GM12878 (cell line): ENCODE results near the gene CANX. TPM values are rescaled to one million over a fixed set of nuclear protein-coding genes. Genes with fewer than 3 reads are reported as not detected.

ENCODE experiments used
- ATAC-seq: fragments of 200-7000 bp; cut with Tn5 transposase; 3 replicates; pipeline ENCODE4 v1.9.1; 2020; ENCODE audit warnings: mild to moderate bottlenecking, moderate library complexity
- BruUV-seq: library from RNA; stranded (reverse); fragments of 400-500 nt; replicated peaks from 2 replicates; lab custom pipeline; 2021; lab: Mats Ljungman, UMichigan
- CTCF ChIA-PET: fragments of 300-600 bp; sonication (Branson Sonifier 250); formaldehyde crosslinking; extraction: SDS; loops from one replicate; lab custom pipeline; 2021; ENCODE audit warnings: inconsistent platforms; lab: Yijun Ruan, JAX
- POLR2A ChIA-PET: fragments of 350-600 bp; formaldehyde crosslinking; extraction: SDS; loops from one replicate; lab custom pipeline; 2021; ENCODE audit warnings: inconsistent platforms; lab: Charles Lee
- RAD21 ChIA-PET: fragments of 300-600 bp; sonication (Branson Sonifier 250); formaldehyde crosslinking; loops from one replicate; lab custom pipeline; 2023; ENCODE audit warnings: antibody characterized with exemption; ENCODE audit not compliant: unreplicated experiment; lab: Charles Lee
- SMC1A ChIA-PET: fragments of 300-600 bp; sonication (Branson Sonifier 250); formaldehyde crosslinking; loops from one replicate; lab custom pipeline; 2023; ENCODE audit not compliant: unreplicated experiment, uncharacterized antibody; lab: Charles Lee
- DNase-seq: peaks from one replicate; pipeline ENCODE4 v3.0.0-alpha.2; 2011; ENCODE audit warnings: low read depth, low spot score
- FAIRE-seq: peaks from 3 replicates; lab custom pipeline; 2011; peaks lifted over from hg19 to GRCh38; lab: Jason Lieb, UNC
- H2AFZ ChIP-seq: 2 replicates; pipeline ENCODE4 v1.6.0; 2011; ENCODE audit warnings: low read depth, low read length, control low read depth; ENCODE audit not compliant: control insufficient read depth
- H3K27ac ChIP-seq: 2 replicates; pipeline ENCODE4 v1.5.1; 2011; ENCODE audit warnings: control low read depth; ENCODE audit not compliant: control insufficient read depth, insufficient read depth
- H3K27me3 ChIP-seq, 2 experiments: replicated peaks in 1 of 2; 2 replicates each; pipeline versions ENCODE4 v1.6.0 to v1.6.1; 2011; ENCODE audit warnings: low read length in 1 of 2; ENCODE audit not compliant: control insufficient read depth in 2 of 2, insufficient read depth in 2 of 2
- H3K36me3 ChIP-seq, 2 experiments: 2 replicates each; pipeline ENCODE4 v1.5.1; 2011; ENCODE audit warnings: low read length in 1 of 2; ENCODE audit not compliant: control insufficient read depth in 2 of 2, insufficient read depth in 2 of 2
- H3K4me1 ChIP-seq: 2 replicates; pipeline ENCODE4 v1.6.1; 2011; ENCODE audit warnings: mild to moderate bottlenecking, low read length, moderate library complexity, mixed read lengths; ENCODE audit not compliant: control insufficient read depth, insufficient read depth
- H3K4me2 ChIP-seq: 2 replicates; pipeline ENCODE4 v1.6.0; 2011; ENCODE audit warnings: control low read depth; ENCODE audit not compliant: control insufficient read depth, insufficient read depth
- H3K4me3 ChIP-seq: fragments of 200-600 bp; sonication (generic); 2 replicates; pipeline ENCODE4 v1.5.1; 2016
- H3K79me2 ChIP-seq: 2 replicates; pipeline ENCODE4 v1.6.0; 2011; ENCODE audit warnings: low read length; ENCODE audit not compliant: control insufficient read depth, insufficient read depth
- H3K9ac ChIP-seq: 2 replicates; pipeline ENCODE4 v1.8.0; 2011; ENCODE audit warnings: low read length, control low read depth, mixed read lengths; ENCODE audit not compliant: control insufficient read depth, insufficient read depth
- H3K9me3 ChIP-seq: replicated peaks from 3 replicates; pipeline ENCODE4 v1.5.1; 2011; ENCODE audit warnings: mild to moderate bottlenecking, low read length; ENCODE audit not compliant: control insufficient read depth, insufficient read depth
- H4K20me1 ChIP-seq: 2 replicates; pipeline ENCODE4 v1.6.0; 2011; ENCODE audit not compliant: control insufficient read depth, insufficient read depth
- BHLHE40 ChIP-seq, 2 experiments: fragments of 450-650 bp in 1 of 2; IDR thresholded peaks; 2 replicates each; pipeline ENCODE4 v1.6.1; 2011 to 2017; ENCODE audit warnings: low read depth in 2 of 2, borderline replicate concordance in 1 of 2, improper control_type of control experiment in 1 of 2, low read length in 1 of 2, mild to moderate bottlenecking in 1 of 2
- CBFB ChIP-seq: IDR thresholded peaks from 2 replicates; pipeline ENCODE4 v1.6.1; 2016; ENCODE audit warnings: antibody characterized with exemption, low read depth
- CBX3 ChIP-seq: fragments of 200-600 bp; sonication (generic); IDR thresholded peaks from 2 replicates; pipeline ENCODE4 v1.6.1; 2016; ENCODE audit warnings: low read depth, borderline replicate concordance
- HCFC1 ChIP-seq: fragments of 150-350 bp; IDR thresholded peaks from 2 replicates; pipeline ENCODE4 v1.6.1; 2014; ENCODE audit warnings: low read length
- HDAC2 ChIP-seq: fragments of 200-600 bp; sonication (generic); IDR thresholded peaks from 2 replicates; pipeline ENCODE4 v1.6.1; 2017
- KDM1A ChIP-seq: fragments of 200-600 bp; sonication (generic); IDR thresholded peaks from 2 replicates; pipeline ENCODE4 v1.6.1; 2016; ENCODE audit warnings: borderline replicate concordance
- LARP7 ChIP-seq: fragments of 450-650 bp; IDR thresholded peaks from 2 replicates; pipeline ENCODE4 v1.6.1; 2017; ENCODE audit warnings: mild to moderate bottlenecking
- NFYB ChIP-seq: IDR thresholded peaks from 2 replicates; pipeline ENCODE4 v1.6.1; 2011; ENCODE audit warnings: low read depth, mild to moderate bottlenecking, low read length, improper control_type of control experiment, moderate library complexity; ENCODE audit not compliant: insufficient read depth
- NR2F1 ChIP-seq: fragments of 450-650 bp; conservative IDR thresholded peaks from 2 replicates; pipeline ENCODE4 v1.6.1; 2017; ENCODE audit warnings: mild to moderate bottlenecking
- NRF1 ChIP-seq: conservative IDR thresholded peaks from 2 replicates; pipeline ENCODE4 v1.6.1; 2011; ENCODE audit warnings: mild to moderate bottlenecking, low read depth, low read length, improper control_type of control experiment
- SMC3 ChIP-seq: IDR thresholded peaks from 2 replicates; pipeline ENCODE4 v1.6.1; 2011; ENCODE audit warnings: low read length, improper control_type of control experiment, borderline replicate concordance
- SPI1 ChIP-seq: IDR thresholded peaks from 2 replicates; pipeline ENCODE4 v1.6.1; 2011; ENCODE audit warnings: low read depth, mild to moderate bottlenecking, low read length, moderate library complexity, borderline replicate concordance; ENCODE audit not compliant: insufficient read depth
- SUPT20H ChIP-seq: IDR thresholded peaks from 2 replicates; pipeline ENCODE4 v1.6.1; 2011; ENCODE audit warnings: low read depth, mild to moderate bottlenecking, low read length, moderate library complexity, borderline replicate concordance; ENCODE audit not compliant: control insufficient read depth
- WGBS: methylation state at CpG from one replicate; pipeline ENCODE4 v1.1.6; 2016; ENCODE audit warnings: low lambda C conversion rate; ENCODE audit not compliant: insufficient replicate concordance, insufficient coverage; ENCODE audit errors: missing lambda C conversion rate; 5-methylcytosine and 5-hydroxymethylcytosine counted together
- in situ Hi-C: fragments of 300-500 bp; cut with MboI; formaldehyde crosslinking; loops from 9 replicates; pipeline ENCODE4 v1.14.3; 2018; ENCODE audit warnings: mixed read lengths
- intact Hi-C: fragments of 100-400 bp; cut with micrococcal nuclease; formaldehyde crosslinking; loops from one replicate; pipeline ENCODE4 v1.14.2; 2022; ENCODE audit not compliant: unreplicated experiment
- polyA plus RNA-seq, 11 experiments: library from polyadenylated mRNA; depleted of rRNA in 4 of 11; unstranded in 6 of 11; stranded (reverse) in 5 of 11; fragments of >200 nt; fragmentation: Nextera tagmentation in 4 of 11; fragmentation: Illumina TruSeq in 1 of 11; extraction: Ambion mirVana in 4 of 11; extraction: Trizol in 1 of 11; gene quantifications; 1 replicate in 1 of 11; 2 replicates in 10 of 11; pipeline versions ENCODE4 v1.2.1 to v1.2.3, GENCODE V29; 2011 to 2016; ENCODE audit warnings: inconsistent platforms in 2 of 11, missing spikeins in 2 of 11, low read depth in 1 of 11
- total RNA-seq, 4 experiments: library from RNA; depleted of rRNA in 3 of 4; stranded (reverse); fragments of >200 nt in 3 of 4; fragmentation: Illumina TruSeq in 1 of 4; extraction: Trizol in 1 of 4; gene quantifications; 2 replicates each; pipeline versions ENCODE4 v1.2.1 to v1.2.3, GENCODE V29; 2013 to 2021
- TF ChIP-seq, protein P1 (sequence below): fragments of 450-650 bp; IDR thresholded peaks from 2 replicates; pipeline ENCODE4 v1.6.1; 2014; ENCODE audit warnings: mild to moderate bottlenecking

The CANX gene
- total and polyA plus RNA-seq, 10 of the 15 experiments (the other 5 are each of a cell fraction or from before 2014, with no cell fraction given): 78.2 to 602 (median 412) TPM

DNA sequence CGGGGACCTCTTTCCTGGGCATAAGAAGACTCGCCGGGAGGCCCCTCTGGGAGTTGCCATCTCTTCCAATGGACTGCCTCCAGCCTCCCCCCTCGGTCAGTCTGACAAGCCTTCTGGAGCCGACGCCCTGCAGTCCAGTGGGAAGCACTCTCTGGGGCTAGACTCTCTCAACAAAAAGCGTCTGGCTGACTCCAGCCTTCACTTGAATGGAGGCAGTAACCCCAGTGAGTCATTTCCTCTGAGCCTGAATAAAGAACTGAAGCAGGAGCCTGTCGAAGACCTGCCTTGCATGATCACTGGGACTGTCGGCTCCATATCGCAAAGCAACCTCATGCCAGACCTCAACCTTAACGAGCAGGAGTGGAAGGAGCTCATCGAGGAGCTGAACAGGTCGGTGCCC is 66.6 kb downstream of the CANX start:
- intact Hi-C loops: loop anchor here (10.0 kb wide), 1 partner anchor 209 kb away; no protein-coding TSS in a partner anchor
- ChIA-PET RAD21 (no interaction called here), POLR2A (no interaction called here), CTCF (no interaction called here), SMC1A (no interaction called here)
- DNase-seq (no peak), FAIRE-seq (no peak)
- no peak overlapping the region for H3K27ac ChIP-seq
- H3K9ac ChIP-seq: no peak overlapping the region
- in situ Hi-C loops: no loop called here
- 95% methylated on average over 13 of the region's 13 CpGs for WGBS
- H3K36me3 ChIP-seq: peaks cover 16 to 19% of the 10 kb centered on the region in 2 experiments
- peaks cover 4% of the 10 kb centered on the region; the same call in 1 of the 2 replicates for H4K20me1 ChIP-seq
- no peaks in the 10 kb centered on the region for H3K27me3 ChIP-seq
- H3K4me1 ChIP-seq: peaks cover 12% of the 10 kb centered on the region
- H3K9me3 ChIP-seq: no peaks in the 10 kb centered on the region
- no TSS peak for BruUV-seq
- no peak overlapping the region for H2AFZ ChIP-seq
- TF ChIP-seq NFYB (no peak), NR2F1 (no peak), SPI1 (no peak), KDM1A (no peak), BHLHE40 (IDR thresholded peaks at IDR 0.05; ENCODE audit: borderline replicate concordance in 1 of 2, low read depth in 2 of 2, low read length in 1 of 2) (no peak), HCFC1 (no peak), HDAC2 (no peak), LARP7 (no peak), SUPT20H (no peak), CBX3 (no peak), SMC3 (no peak), CBFB (no peak), NRF1 (no peak)
- TF ChIP-seq, protein P1, sequence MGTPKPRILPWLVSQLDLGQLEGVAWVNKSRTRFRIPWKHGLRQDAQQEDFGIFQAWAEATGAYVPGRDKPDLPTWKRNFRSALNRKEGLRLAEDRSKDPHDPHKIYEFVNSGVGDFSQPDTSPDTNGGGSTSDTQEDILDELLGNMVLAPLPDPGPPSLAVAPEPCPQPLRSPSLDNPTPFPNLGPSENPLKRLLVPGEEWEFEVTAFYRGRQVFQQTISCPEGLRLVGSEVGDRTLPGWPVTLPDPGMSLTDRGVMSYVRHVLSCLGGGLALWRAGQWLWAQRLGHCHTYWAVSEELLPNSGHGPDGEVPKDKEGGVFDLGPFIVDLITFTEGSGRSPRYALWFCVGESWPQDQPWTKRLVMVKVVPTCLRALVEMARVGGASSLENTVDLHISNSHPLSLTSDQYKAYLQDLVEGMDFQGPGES: no peak
- TF ChIP-seq, all 136 proteins: peak for 0
- no peak overlapping the region for H3K4me3 ChIP-seq
- peaks cover 18% of the 10 kb centered on the region for H3K79me2 ChIP-seq
- H3K4me2 ChIP-seq: no peak overlapping the region
- ATAC-seq: no peak
